ENCODE results near the gene CRYAA. TPM values are rescaled to one million over a fixed set of nuclear protein-coding genes. Genes with fewer than 3 reads are reported as not detected.

CRYAA gene
- polyA plus RNA-seq, 2 of the 4 experiments (the other 2 are of a cell fraction): not detected

- no peak for FAIRE-seq
- Histone ChIP-seq H3K4me3 (no peak overlapping the region), H3K9me3 (no peaks in the 10 kb centered on the region), H3K27ac (no peak overlapping the region), H3K4me1 (0 out of 3 replicates have a peak, but pooled peaks cover 3% of the 10 kb centered on the region), H3K4me2 (no peak overlapping the region)
- CTCF ChIA-PET: no interaction called here
- POLR2A ChIA-PET: no interaction called here
- TF ChIP-seq ZC3H11A (IDR thresholded peaks at IDR 0.05) (no peak), RAD21 (conservative IDR thresholded peaks at IDR 0.05 in 1 of 2, IDR thresholded peaks at IDR 0.05 in 1 of 2) (no peak), HES2 (IDR thresholded peaks at IDR 0.05) (no peak), ZSCAN20 (CRISPR knock-in tag; IDR thresholded peaks at IDR 0.05) (no peak), PBX3 (IDR thresholded peaks at IDR 0.05) (no peak), CTCF (IDR thresholded peaks at IDR 0.05) (no peak), ESRRA (IDR thresholded peaks at IDR 0.05; ENCODE audit: borderline replicate concordance, low read length) (no peak), PHF8 (IDR thresholded peaks at IDR 0.05; ENCODE audit: borderline replicate concordance, low read depth) (no peak), BCL3 (IDR thresholded peaks at IDR 0.05) (no peak), SREBF2 (IDR thresholded peaks at IDR 0.05) (no peak), KDM1A (IDR thresholded peaks at IDR 0.05; ENCODE audit: low read depth) (no peak), FOSL2 (IDR thresholded peaks at IDR 0.05) (no peak), FOSL2 (CRISPR knock-in tag; IDR thresholded peaks at IDR 0.05) (no peak), ELK1 (IDR thresholded peaks at IDR 0.05; ENCODE audit: low read depth, low read length) (no peak), MAFK (IDR thresholded peaks at IDR 0.05; ENCODE audit: partially characterized antibody) (no peak), CHD4 (IDR thresholded peaks at IDR 0.05; ENCODE audit: borderline replicate concordance) (no peak), CBX8 (IDR thresholded peaks at IDR 0.05) (no peak), RFX5 (IDR thresholded peaks at IDR 0.05) (no peak), REST (IDR thresholded peaks at IDR 0.05) (no peak)
- 80% methylated on average over 6 of the region's 6 CpGs for WGBS (ENCODE audit: missing lambda C conversion rate)
- no peak for DNase-seq (ENCODE audit: low read depth in 1 of 2, low spot score in 1 of 2)
- ATAC-seq: no peak
These were observed 21.7 kb downstream of the CRYAA start for GRCh38 chr21:43190544-43190943.

Measured in A549 (cell line).